ENCODE results near the gene ZBTB17.
"Not testable (repeated sequence)": the region's sequence is repeated elsewhere in the genome, so short reads cannot be mapped to it uniquely, and the experiment has no call there.

Gene ZBTB17

DNA sequence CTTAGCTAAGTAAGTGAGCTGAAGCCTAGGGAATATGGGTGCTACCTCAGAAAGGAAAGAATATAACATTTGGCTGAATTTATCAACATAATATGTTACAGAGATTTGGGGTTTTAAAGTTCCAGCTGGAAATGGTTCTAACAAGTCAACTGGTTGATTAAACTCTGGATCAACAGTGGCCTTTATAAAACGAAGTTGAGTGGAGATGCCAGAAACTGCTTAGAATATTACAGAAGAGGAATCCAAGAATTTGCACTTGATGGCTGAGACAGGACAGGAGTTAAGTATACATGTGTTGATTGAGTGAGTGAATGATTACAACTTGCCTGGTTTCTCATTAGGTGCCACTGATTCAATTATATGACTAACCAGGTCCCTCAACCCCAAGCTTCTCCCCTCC is 7.4 kb upstream of the ZBTB17 start:
- no peaks in the 10 kb centered on the region for H4K20me1 ChIP-seq (ENCODE audit: insufficient read depth, low read length, poor library complexity, severe bottlenecking)
- no peaks in the 10 kb centered on the region for H3K9me2 ChIP-seq (replicated peaks; ENCODE audit: low read depth, low read length)
- no peaks in the 10 kb centered on the region for H3F3A ChIP-seq (ENCODE audit: low read depth)
- no peak overlapping the region for H3K9ac ChIP-seq (ENCODE audit: low read depth, low read length, poor library complexity, severe bottlenecking)
- no peaks in the 10 kb centered on the region for H3K36me3 ChIP-seq (ENCODE audit: insufficient read depth, low read length)
- peaks cover 5% of the 10 kb centered on the region for H3K27me3 ChIP-seq (ENCODE audit: insufficient read depth, low read length, poor library complexity, severe bottlenecking)
- H3K4me2 ChIP-seq (ENCODE audit: low read depth, low read length, poor library complexity, severe bottlenecking): no peak overlapping the region
- no peak overlapping the region for H3K4me3 ChIP-seq (ENCODE audit: low read length, poor library complexity, severe bottlenecking)
- no peak overlapping the region for H2AFZ ChIP-seq (ENCODE audit: low read length)
- no peaks in the 10 kb centered on the region for H3K4me1 ChIP-seq (ENCODE audit: insufficient read depth, low read length, poor library complexity, severe bottlenecking)
- H3K9me3 ChIP-seq (ENCODE audit: insufficient read depth, low read depth, low read length): no peaks in the 10 kb centered on the region
- no peaks in the 10 kb centered on the region for H3K79me2 ChIP-seq (ENCODE audit: insufficient read depth, low read length)
- TF ChIP-seq, protein P1, sequence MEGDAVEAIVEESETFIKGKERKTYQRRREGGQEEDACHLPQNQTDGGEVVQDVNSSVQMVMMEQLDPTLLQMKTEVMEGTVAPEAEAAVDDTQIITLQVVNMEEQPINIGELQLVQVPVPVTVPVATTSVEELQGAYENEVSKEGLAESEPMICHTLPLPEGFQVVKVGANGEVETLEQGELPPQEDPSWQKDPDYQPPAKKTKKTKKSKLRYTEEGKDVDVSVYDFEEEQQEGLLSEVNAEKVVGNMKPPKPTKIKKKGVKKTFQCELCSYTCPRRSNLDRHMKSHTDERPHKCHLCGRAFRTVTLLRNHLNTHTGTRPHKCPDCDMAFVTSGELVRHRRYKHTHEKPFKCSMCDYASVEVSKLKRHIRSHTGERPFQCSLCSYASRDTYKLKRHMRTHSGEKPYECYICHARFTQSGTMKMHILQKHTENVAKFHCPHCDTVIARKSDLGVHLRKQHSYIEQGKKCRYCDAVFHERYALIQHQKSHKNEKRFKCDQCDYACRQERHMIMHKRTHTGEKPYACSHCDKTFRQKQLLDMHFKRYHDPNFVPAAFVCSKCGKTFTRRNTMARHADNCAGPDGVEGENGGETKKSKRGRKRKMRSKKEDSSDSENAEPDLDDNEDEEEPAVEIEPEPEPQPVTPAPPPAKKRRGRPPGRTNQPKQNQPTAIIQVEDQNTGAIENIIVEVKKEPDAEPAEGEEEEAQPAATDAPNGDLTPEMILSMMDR (conservative IDR thresholded peaks at IDR 0.05; ENCODE audit: low read length): no peak
- TF ChIP-seq EZH2phosphoT487 (IDR thresholded peaks at IDR 0.05; ENCODE audit: borderline replicate concordance): no peak

DNA sequence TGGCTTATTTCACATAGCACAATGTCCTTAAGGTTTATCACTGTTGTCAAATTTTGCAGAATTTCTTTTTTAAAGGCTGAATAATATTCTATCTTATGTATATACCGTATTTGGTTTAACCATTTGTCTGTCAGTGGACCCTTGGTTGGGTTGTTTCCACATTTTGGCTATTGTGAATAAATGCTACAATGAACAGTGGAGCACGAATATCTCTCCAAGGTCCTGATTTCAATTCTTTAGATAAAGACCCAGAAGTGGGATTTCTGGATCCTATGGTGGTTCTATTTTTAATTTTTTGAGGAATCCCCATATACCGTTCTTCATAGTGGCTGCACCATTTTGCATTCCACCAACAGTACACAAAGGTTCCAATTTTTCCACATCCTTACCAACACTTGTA is 5.8 kb upstream of the ZBTB17 start:
- no peaks in the 10 kb centered on the region for H3K9me2 ChIP-seq (replicated peaks; ENCODE audit: low read depth, low read length)
- no peaks in the 10 kb centered on the region for H4K20me1 ChIP-seq (ENCODE audit: insufficient read depth, low read length, poor library complexity, severe bottlenecking)
- H3K9ac ChIP-seq (ENCODE audit: low read depth, low read length, poor library complexity, severe bottlenecking): no peak overlapping the region
- H3F3A ChIP-seq (ENCODE audit: low read depth): no peaks in the 10 kb centered on the region
- no peaks in the 10 kb centered on the region for H3K9me3 ChIP-seq (ENCODE audit: insufficient read depth, low read depth, low read length)
- H3K4me3 ChIP-seq (ENCODE audit: low read length, poor library complexity, severe bottlenecking): no peak overlapping the region
- H3K79me2 ChIP-seq (ENCODE audit: insufficient read depth, low read length): no peaks in the 10 kb centered on the region
- peaks cover 5% of the 10 kb centered on the region for H3K27me3 ChIP-seq (ENCODE audit: insufficient read depth, low read length, poor library complexity, severe bottlenecking)
- no peaks in the 10 kb centered on the region for H3K4me1 ChIP-seq (ENCODE audit: insufficient read depth, low read length, poor library complexity, severe bottlenecking)
- TF ChIP-seq EZH2phosphoT487 (IDR thresholded peaks at IDR 0.05; ENCODE audit: borderline replicate concordance): no peak
- TF ChIP-seq, protein P1 (conservative IDR thresholded peaks at IDR 0.05; ENCODE audit: low read length): no peak
- no peaks in the 10 kb centered on the region for H3K36me3 ChIP-seq (ENCODE audit: insufficient read depth, low read length)
- H2AFZ ChIP-seq (ENCODE audit: low read length): no peak overlapping the region
- H3K4me2 ChIP-seq (ENCODE audit: low read depth, low read length, poor library complexity, severe bottlenecking): no peak overlapping the region

DNA sequence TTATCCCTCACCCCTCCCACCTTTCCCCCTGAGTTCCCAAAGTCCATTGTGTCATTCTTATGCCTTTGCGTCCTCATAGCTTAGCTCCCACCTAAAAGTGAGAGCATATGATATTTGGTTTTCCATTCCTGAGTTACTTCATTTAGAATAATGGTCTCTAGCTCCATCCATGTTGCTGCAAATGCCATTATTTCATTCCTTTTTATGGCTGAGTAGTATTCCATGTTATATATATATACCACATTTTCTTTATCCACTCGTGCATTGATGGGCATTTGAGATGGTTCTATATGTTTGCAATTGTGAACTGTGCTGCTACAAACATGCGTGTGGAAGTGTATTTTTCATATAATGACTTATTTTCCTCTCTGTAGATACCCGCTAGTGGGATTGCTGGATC is 2.0 kb upstream of the ZBTB17 start:
- not testable (repeated sequence) for H3K9me2 ChIP-seq (replicated peaks; ENCODE audit: low read depth, low read length); H2AFZ ChIP-seq (ENCODE audit: low read length); H3F3A ChIP-seq (ENCODE audit: low read depth); H3K9ac ChIP-seq (ENCODE audit: low read depth, low read length, poor library complexity, severe bottlenecking); H3K4me2 ChIP-seq (ENCODE audit: low read depth, low read length, poor library complexity, severe bottlenecking); H3K36me3 ChIP-seq (ENCODE audit: insufficient read depth, low read length); H3K4me3 ChIP-seq (ENCODE audit: low read length, poor library complexity, severe bottlenecking); H3K9me3 ChIP-seq (ENCODE audit: insufficient read depth, low read depth, low read length); H3K27me3 ChIP-seq (ENCODE audit: insufficient read depth, low read length, poor library complexity, severe bottlenecking)
- peaks cover 18% of the 10 kb centered on the region for H4K20me1 ChIP-seq (ENCODE audit: insufficient read depth, low read length, poor library complexity, severe bottlenecking)
- H3K79me2 ChIP-seq (ENCODE audit: insufficient read depth, low read length): peaks cover 26% of the 10 kb centered on the region
- peaks cover 21% of the 10 kb centered on the region for H3K4me1 ChIP-seq (ENCODE audit: insufficient read depth, low read length, poor library complexity, severe bottlenecking)

DNA sequence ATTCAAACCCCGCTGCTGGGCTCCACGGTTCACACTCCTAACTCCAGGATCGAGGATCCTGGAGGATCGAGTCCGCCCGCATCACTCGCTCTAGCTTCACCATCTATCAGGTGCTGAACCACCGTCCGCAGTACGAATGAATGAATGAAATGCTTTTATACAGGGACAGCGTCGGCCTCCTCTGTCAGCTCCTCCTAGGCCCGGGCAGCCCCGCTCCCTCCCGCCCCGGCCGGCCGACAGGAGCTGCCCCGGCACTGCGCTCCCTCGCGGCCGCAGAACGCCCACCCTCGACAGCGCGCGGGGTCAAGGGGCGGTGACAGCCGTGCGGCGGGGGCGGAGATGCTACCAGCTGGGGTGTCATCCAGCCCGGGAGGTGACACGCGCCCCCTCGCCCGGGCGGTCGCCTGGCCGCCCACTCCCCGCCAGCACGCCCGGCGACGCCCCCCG is 520 bp downstream of the ZBTB17 start:
- H3K9me3 ChIP-seq (ENCODE audit: insufficient read depth, low read depth, low read length): no peaks in the 10 kb centered on the region
- H3K4me3 ChIP-seq (ENCODE audit: low read length, poor library complexity, severe bottlenecking): peak overlapping the region; percentile 84
- no peaks in the 10 kb centered on the region for H3K9me2 ChIP-seq (replicated peaks; ENCODE audit: low read depth, low read length)
- H2AFZ ChIP-seq (ENCODE audit: low read length): peak overlapping the region; percentile 86
- H3F3A ChIP-seq (ENCODE audit: low read depth): no peaks in the 10 kb centered on the region
- TF ChIP-seq EZH2phosphoT487 (IDR thresholded peaks at IDR 0.05; ENCODE audit: borderline replicate concordance): no peak
- TF ChIP-seq, protein P1 (conservative IDR thresholded peaks at IDR 0.05; ENCODE audit: low read length): no peak; the same call in 1 of the 2 replicates
- H3K4me1 ChIP-seq (ENCODE audit: insufficient read depth, low read length, poor library complexity, severe bottlenecking): peaks cover 21% of the 10 kb centered on the region
- peaks cover 10% of the 10 kb centered on the region; the same call in 1 of the 2 replicates for H3K36me3 ChIP-seq (ENCODE audit: insufficient read depth, low read length)
- H4K20me1 ChIP-seq (ENCODE audit: insufficient read depth, low read length, poor library complexity, severe bottlenecking): peaks cover 18% of the 10 kb centered on the region
- peak overlapping the region; percentile 83 for H3K9ac ChIP-seq (ENCODE audit: low read depth, low read length, poor library complexity, severe bottlenecking)
- H3K79me2 ChIP-seq (ENCODE audit: insufficient read depth, low read length): peaks cover 45% of the 10 kb centered on the region
- peak overlapping the region; percentile 96 for H3K4me2 ChIP-seq (ENCODE audit: low read depth, low read length, poor library complexity, severe bottlenecking)
- H3K27me3 ChIP-seq (ENCODE audit: insufficient read depth, low read length, poor library complexity, severe bottlenecking): no peaks in the 10 kb centered on the region

All from Loucy (cell line).